B cell (primary cell): Measurements from ENCODE around the gene KRT9.

ENCODE experiments used
- EZH2 ChIP-seq: IDR thresholded peaks from 2 replicates; pipeline ENCODE4 v1.6.1; 2012; ENCODE audit warnings: borderline replicate concordance, low read depth, mild to moderate bottlenecking, moderate library complexity, low read length; ENCODE audit not compliant: insufficient read depth, poor library complexity, severe bottlenecking
- TF ChIP-seq, protein P1 (sequence below): fragments of 200-600 bp; IDR thresholded peaks from one replicate; pipeline ENCODE4 v1.8.0; 2022; ENCODE audit warnings: antibody characterized with exemption, mild to moderate bottlenecking

DNA sequence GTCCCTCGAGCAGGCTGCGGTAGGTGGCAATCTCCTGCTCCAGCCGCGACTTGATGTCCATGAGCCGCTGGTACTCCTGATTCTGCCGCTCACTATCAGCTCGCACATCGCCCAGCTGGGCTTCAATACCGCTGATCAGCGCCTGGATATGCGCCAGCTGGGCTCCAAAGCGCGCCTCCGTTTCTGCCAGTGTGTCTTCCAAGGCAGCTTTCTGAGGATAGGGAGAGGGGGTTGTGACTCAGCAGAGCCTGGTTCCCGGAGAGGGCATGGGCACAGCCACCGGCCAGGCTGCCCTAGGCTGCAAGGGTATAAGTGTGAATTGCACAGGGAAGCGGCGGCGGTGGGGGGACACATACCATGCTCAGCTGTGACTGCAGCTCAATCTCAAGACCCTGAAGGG is 48.1 kb downstream of the KRT9 start:
- TF ChIP-seq, protein P1, sequence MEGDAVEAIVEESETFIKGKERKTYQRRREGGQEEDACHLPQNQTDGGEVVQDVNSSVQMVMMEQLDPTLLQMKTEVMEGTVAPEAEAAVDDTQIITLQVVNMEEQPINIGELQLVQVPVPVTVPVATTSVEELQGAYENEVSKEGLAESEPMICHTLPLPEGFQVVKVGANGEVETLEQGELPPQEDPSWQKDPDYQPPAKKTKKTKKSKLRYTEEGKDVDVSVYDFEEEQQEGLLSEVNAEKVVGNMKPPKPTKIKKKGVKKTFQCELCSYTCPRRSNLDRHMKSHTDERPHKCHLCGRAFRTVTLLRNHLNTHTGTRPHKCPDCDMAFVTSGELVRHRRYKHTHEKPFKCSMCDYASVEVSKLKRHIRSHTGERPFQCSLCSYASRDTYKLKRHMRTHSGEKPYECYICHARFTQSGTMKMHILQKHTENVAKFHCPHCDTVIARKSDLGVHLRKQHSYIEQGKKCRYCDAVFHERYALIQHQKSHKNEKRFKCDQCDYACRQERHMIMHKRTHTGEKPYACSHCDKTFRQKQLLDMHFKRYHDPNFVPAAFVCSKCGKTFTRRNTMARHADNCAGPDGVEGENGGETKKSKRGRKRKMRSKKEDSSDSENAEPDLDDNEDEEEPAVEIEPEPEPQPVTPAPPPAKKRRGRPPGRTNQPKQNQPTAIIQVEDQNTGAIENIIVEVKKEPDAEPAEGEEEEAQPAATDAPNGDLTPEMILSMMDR = no peak
- no peak for TF ChIP-seq EZH2
